Nephron (organoid): ENCODE results near the gene PRIMPOL.
A peak's percentile ranks its signal among the peaks of the same experiment; 100 is the strongest.
"Not testable (repeated sequence)": the region's sequence is repeated elsewhere in the genome, so short reads cannot be mapped to it uniquely, and the experiment has no call there.

Source experiments
- H3K27ac Mint-ChIP-seq, 3 experiments: 2 replicates each; pipeline ENCODE4 v1.8.0; 2020; ENCODE audit warnings: mixed read lengths in 3 of 3, mild to moderate bottlenecking in 2 of 3, moderate library complexity in 1 of 3
- H3K27me3 Mint-ChIP-seq: 2 replicates; pipeline ENCODE4 v1.8.0; 2021; ENCODE audit warnings: low read depth, mild to moderate bottlenecking, moderate library complexity, mixed read lengths
- H3K36me3 Mint-ChIP-seq: 2 replicates; pipeline ENCODE4 v1.8.0; 2020; ENCODE audit warnings: low read depth, mixed read lengths
- H3K4me1 Mint-ChIP-seq: 2 replicates; pipeline ENCODE4 v1.8.0; 2020; ENCODE audit warnings: mixed read lengths
- H3K4me3 Mint-ChIP-seq, 3 experiments: 2 replicates each; pipeline ENCODE4 v1.8.0; 2020; ENCODE audit warnings: mild to moderate bottlenecking in 3 of 3, mixed read lengths in 3 of 3, moderate library complexity in 2 of 3
- H3K9me3 Mint-ChIP-seq: 2 replicates; pipeline ENCODE4 v1.8.0; 2020; ENCODE audit warnings: mixed read lengths
- CTCF ChIP-seq, 3 experiments: fragments of 200-600 bp; sonication (generic); IDR thresholded peaks; one replicate each; pipeline ENCODE4 v1.5.0; 2021; ENCODE audit warnings: antibody characterized with exemption in 3 of 3; ENCODE audit not compliant: unreplicated experiment in 3 of 3

PRIMPOL gene

GRCh38 chr4:184655889-184656869, 6.6 kb downstream of the PRIMPOL start:
- no peak for TF ChIP-seq CTCF (IDR thresholded peaks at IDR 0.05; ENCODE audit: unreplicated experiment in 3 of 3)
- H3K27me3 Mint-ChIP-seq, result no peaks in the 10 kb centered on the region
- peaks cover 27% of the 10 kb centered on the region for H3K36me3 Mint-ChIP-seq
- H3K9me3 Mint-ChIP-seq, result no peaks in the 10 kb centered on the region
- H3K4me1 Mint-ChIP-seq, result peaks cover 25% of the 10 kb centered on the region
- H3K27ac Mint-ChIP-seq, result peak overlapping the region; percentile 34 to 64 (median 63)
- H3K4me3 Mint-ChIP-seq, result peak overlapping the region in 1 of 3 experiments; percentile 16

- no peaks in the 10 kb centered on the region for H3K27me3 Mint-ChIP-seq
- no peak overlapping the region for H3K27ac Mint-ChIP-seq
- H3K9me3 Mint-ChIP-seq, result no peaks in the 10 kb centered on the region
- peaks cover 27% of the 10 kb centered on the region for H3K36me3 Mint-ChIP-seq
- TF ChIP-seq CTCF (IDR thresholded peaks at IDR 0.05; ENCODE audit: unreplicated experiment in 3 of 3), result no peak
- H3K4me1 Mint-ChIP-seq, result peaks cover 21% of the 10 kb centered on the region
- no peak overlapping the region for H3K4me3 Mint-ChIP-seq
Measured at GRCh38 chr4:184657144-184657543, 7.6 kb downstream of the PRIMPOL start.

- not testable (repeated sequence) for H3K4me3 Mint-ChIP-seq, H3K27me3 Mint-ChIP-seq, H3K27ac Mint-ChIP-seq, H3K9me3 Mint-ChIP-seq
- Mint-ChIP-seq H3K36me3 (peaks cover 27% of the 10 kb centered on the region), H3K4me1 (peaks cover 16% of the 10 kb centered on the region)
Measured at GRCh38 chr4:184657820-184658219, 8.3 kb downstream of the PRIMPOL start.

GRCh38 chr4:184660978-184661377, 11.4 kb downstream of the PRIMPOL start:
- Mint-ChIP-seq H3K4me3 (no peak overlapping the region), H3K27ac (no peak overlapping the region), H3K27me3 (no peaks in the 10 kb centered on the region), H3K4me1 (peaks cover 3% of the 10 kb centered on the region), H3K9me3 (no peaks in the 10 kb centered on the region), H3K36me3 (peaks cover 28% of the 10 kb centered on the region)
- no peak for TF ChIP-seq CTCF (IDR thresholded peaks at IDR 0.05; ENCODE audit: unreplicated experiment in 3 of 3)

GRCh38 chr4:184662236-184662635, 12.7 kb downstream of the PRIMPOL start:
- TF ChIP-seq CTCF (IDR thresholded peaks at IDR 0.05; ENCODE audit: unreplicated experiment in 3 of 3), result no peak
- Mint-ChIP-seq H3K9me3 (no peaks in the 10 kb centered on the region), H3K27me3 (no peaks in the 10 kb centered on the region), H3K4me3 (no peak overlapping the region), H3K4me1 (no peaks in the 10 kb centered on the region), H3K36me3 (peaks cover 21% of the 10 kb centered on the region), H3K27ac (no peak overlapping the region)

GRCh38 chr4:184664445-184665210, 15.1 kb downstream of the PRIMPOL start:
- no peak for TF ChIP-seq CTCF (IDR thresholded peaks at IDR 0.05; ENCODE audit: unreplicated experiment in 3 of 3)
- Mint-ChIP-seq H3K4me3 (no peak overlapping the region), H3K9me3 (no peaks in the 10 kb centered on the region), H3K4me1 (peaks cover 5% of the 10 kb centered on the region), H3K36me3 (peaks cover 31% of the 10 kb centered on the region), H3K27me3 (no peaks in the 10 kb centered on the region), H3K27ac (no peak overlapping the region)
